GM18861 (cell line): Measurements from ENCODE around the gene KLF17.
"Not testable (repeated sequence)": the region's sequence is repeated elsewhere in the genome, so short reads cannot be mapped to it uniquely, and the experiment has no call there.

ENCODE experiments used
- ATAC-seq: cut with Tn5 transposase; IDR thresholded peaks from one replicate; pipeline ENCODE4 v1.9.1; 2021; ENCODE audit not compliant: unreplicated experiment

Gene KLF17

DNA sequence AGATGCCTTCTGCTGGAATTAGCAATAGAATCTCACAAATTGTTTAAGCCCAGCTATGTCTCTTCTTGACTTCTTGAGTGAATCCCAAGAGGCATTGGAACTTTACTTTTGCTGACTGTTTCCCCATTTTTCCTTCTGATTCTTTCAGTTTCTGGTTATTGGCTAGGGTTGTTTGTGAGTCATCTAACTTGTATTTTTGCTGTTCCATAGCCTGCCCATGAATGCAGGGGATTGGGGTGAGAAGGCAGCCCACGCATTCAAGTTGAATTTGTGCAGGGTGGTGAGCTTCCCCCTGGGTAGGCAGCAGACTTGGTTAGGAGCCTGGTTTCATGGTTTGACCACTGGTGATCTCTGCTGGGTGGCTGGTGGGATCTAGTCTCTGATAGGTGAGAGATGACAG lies 10.4 kb upstream of the KLF17 start:
- no peak for ATAC-seq

GRCh38 chr1:44108971-44109370 lies 9.7 kb upstream of the KLF17 start:
- ATAC-seq, result no peak

DNA sequence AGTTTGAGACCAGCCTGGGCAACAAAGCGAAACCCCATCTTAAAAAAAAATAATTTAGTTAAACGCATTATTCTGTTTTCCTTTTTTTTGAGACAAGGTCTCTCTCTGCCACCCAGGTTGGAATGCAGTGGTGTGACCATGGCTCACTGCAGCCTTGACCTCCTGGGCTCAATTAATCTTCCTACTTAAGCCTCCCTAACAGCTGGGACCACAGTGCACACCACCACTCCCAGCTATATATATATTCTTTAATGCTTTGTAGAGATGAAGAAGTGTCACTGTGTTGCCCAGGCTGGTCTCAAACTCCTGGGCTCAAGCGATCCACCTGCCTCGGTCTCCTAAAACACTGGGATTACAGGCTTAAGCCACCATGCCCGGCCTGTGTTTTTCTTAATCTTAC lies 7.7 kb upstream of the KLF17 start:
- ATAC-seq, result no peak

DNA sequence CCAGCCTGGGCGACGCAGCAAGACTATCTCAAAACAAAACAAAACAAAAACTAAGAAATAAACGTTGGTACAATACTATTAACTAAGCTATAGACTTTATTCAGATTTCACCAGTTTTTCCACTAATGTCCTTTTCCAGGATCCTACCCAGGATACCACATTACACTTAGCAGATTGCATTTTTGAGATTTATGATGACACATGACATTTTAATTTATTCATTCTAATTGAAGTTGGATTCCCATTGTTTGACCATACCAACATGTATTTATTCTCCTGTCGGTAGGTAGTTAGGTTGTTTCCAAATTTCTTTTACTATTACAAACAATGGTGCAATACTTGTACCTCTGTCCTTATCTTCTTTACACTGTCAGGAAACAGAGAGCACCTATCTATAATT lies 6.8 kb upstream of the KLF17 start:
- ATAC-seq, result no peak

- ATAC-seq, result no peak
These were observed 6.1 kb upstream of the KLF17 start for GRCh38 chr1:44112486-44112885.

DNA sequence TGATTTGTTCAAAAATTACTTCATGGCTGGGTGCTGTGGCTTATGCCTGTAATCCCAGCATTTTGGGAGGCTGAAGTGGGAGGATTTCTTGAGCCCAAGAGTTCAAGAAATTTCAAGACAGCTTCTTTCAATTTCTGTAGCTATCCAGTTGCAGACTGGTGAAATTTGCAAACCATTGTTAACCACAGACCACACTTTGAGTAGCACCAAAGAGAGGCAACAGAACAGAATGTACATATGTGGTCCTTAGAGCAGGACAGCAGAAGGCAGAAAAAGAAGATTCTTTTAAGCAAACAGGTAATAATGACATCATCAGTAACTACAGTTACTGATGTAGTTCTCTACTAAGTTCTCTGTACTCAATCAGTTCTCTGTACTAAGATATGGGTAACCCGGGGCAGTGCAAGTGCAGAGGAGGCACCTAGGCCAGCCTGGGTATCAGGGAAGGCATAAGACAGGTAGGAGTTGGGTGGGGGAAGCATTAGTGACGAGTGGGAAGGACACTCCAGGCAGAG lies 5.5 kb upstream of the KLF17 start:
- no peak for ATAC-seq

- no peak for ATAC-seq
These were observed 4.5 kb upstream of the KLF17 start for GRCh38 chr1:44114098-44114497.

- ATAC-seq, result not testable (repeated sequence)
These were observed 1.3 kb upstream of the KLF17 start for GRCh38 chr1:44117272-44117671.

DNA sequence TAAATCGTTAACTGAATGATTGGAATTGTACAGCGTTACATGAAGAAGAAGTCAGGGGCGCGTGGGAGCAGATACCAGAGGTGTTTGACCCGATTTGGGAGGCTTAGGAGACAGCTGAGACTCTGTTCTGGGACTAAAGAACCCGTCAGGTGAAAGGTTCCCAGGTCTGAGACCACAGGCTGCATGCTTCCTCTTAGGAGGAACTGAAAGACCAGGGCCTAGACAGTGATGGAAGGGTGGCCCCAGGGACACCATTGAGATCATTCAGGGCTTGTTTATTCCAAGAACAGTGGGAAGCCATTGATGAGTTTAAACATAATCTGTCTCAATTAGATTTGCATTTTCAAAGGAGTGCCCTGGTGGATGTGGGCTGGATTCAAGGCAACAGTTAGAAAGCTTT lies 904 bp downstream of the KLF17 start:
- no peak for ATAC-seq

DNA sequence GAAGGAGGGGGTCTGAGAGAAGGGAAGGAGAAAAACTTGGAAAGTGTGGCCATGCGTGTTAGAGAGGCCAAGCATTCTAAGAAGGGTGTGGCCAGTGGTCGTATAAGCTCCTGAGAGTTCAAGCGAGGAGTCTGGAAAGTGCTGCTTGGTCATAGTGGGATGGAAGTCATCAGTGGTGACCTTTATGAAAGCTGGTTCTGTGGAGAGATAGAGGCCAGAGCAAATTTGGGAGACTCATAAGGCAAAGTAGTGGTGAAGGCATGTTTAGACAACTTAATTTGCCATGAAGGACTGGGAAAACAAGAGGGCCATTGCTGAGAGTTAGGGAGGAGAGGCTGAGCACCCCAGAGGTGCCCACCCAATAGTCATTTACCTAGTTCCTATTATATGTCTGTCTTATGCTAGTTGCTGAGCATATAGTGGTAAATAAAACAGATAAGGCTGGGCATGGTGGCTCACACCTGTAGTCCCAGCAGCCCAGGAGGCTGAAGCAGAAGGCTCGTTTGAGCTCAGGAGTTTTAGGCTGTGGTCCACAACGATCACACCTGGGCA lies 1.9 kb downstream of the KLF17 start:
- ATAC-seq, result no peak

DNA sequence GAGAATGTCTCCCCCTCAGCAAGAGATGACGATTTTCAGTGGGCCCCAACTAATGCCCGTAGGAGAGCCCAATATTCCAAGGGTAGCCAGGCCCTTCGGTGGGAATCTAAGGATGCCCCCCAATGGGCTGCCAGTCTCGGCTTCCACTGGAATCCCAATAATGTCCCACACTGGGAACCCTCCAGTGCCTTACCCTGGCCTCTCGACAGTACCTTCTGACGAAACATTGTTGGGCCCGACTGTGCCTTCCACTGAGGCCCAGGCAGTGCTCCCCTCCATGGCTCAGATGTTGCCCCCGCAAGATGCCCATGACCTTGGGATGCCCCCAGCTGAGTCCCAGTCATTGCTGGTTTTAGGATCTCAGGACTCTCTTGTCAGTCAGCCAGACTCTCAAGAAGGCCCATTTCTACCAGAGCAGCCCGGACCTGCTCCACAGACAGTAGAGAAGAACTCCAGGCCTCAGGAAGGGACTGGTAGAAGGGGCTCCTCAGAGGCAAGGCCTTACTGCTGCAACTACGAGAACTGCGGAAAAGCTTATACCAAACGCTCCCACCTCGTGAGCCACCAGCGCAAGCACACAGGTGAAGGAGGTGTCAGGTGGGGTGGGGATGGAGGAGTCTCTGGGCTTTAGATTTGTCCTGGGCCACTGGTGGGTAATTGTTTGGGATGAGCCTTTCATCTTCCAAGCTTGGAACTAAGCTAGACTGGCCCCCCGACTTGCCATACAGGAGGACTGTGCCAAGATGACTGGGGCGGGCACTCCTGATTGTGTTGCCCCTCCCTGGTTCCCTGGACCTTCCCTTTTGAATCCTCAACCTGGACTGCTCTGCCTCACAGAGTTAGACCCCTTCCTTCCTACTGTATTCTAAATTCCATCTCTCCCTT lies 11.2 kb downstream of the KLF17 start:
- no peak for ATAC-seq

DNA sequence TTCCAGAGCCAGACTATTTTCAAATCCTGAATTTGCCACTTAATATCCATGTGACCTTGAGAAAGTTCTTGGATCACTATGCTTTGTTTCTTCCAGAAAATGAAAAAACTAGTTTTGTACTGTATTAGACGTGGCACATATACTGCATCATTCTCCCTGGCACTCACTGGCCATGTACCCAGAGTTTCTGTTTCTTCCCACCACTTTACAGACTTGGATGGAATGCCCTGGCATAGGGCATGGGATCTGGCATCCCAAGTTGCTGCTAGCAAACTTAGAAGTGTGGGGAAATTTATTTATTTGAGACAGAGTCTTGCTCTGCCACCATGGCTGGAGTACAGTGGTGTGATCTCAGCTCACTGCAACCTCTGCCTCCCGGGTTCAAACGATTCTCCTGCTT lies 12.8 kb downstream of the KLF17 start:
- no peak for ATAC-seq

DNA sequence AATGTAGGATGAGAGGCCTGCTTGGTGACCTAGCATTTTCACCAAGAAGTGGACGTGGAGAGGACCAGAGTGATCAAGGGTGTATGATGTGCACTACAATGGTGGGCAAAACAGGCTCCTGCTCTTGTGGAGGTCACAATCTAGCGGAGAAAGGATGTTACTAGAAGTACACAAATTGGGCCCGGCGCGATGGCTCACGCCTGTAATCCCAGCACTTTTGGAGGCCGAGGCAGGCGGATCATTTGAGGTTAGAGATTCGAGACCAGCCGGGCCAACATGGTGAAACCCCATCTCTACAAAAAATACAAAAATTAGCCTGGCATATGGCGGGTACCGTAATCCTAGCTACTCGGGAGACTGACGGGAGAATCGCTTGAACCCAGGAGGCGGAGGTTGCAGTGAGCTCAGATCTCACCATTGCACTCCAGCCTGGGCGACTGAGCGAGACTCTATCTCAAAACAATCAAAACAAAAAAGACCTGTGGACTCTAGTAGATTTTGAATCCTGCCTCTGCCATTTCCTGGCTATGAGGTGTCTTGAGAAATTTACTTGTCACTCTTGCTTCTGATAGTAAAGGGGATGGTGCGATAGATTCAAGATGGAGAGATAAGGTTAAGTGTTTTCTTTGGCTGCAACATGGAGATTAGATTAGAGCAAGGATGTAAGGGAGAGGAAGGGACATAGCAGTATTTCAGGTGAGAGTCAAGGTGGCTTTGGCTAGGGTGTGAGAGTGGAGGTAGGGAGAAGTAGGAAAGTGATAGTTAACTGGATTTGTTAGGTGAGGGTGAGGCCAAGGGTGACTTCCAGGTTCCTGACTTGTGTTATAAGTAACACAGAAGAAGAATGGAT lies 15.7 kb downstream of the KLF17 start:
- no peak for ATAC-seq

- no peak for ATAC-seq
These were observed 17.3 kb downstream of the KLF17 start for GRCh38 chr1:44135886-44136285.

DNA sequence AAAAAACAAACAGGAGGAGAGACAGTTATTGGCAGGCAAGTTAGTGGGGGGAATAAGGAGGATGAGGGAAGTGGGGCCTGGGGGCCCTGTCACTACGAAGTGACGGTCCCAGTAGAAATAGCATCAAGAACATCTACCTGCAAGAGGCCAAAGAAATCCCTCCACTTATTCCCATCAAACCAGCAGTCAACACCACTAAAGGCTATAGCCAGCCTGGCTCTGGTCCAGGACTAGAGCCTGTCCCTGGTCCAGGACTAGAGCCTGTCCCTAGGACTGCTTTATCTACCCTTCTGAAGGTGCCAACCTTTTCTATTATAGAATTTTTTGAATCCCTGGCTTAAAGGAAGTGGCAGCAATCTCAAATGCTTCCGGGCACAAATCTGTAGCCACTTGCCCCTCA lies 19.6 kb downstream of the KLF17 start:
- ATAC-seq, result no peak

- ATAC-seq, result not testable (repeated sequence)
These were observed 20.9 kb downstream of the KLF17 start for GRCh38 chr1:44139565-44139964.

GRCh38 chr1:44141531-44141930 lies 22.9 kb downstream of the KLF17 start, which contains the start of gene KLF18:
Gene KLF18 (minus strand): TSS chr1:44141631. CDS start chr1:44141631, 0 bp downstream.
- no peak for ATAC-seq

- no peak for ATAC-seq
These were observed 26.5 kb downstream of the KLF17 start for GRCh38 chr1:44144962-44145756.

- no peak for ATAC-seq
These were observed 28.1 kb downstream of the KLF17 start for GRCh38 chr1:44146536-44147361.

DNA sequence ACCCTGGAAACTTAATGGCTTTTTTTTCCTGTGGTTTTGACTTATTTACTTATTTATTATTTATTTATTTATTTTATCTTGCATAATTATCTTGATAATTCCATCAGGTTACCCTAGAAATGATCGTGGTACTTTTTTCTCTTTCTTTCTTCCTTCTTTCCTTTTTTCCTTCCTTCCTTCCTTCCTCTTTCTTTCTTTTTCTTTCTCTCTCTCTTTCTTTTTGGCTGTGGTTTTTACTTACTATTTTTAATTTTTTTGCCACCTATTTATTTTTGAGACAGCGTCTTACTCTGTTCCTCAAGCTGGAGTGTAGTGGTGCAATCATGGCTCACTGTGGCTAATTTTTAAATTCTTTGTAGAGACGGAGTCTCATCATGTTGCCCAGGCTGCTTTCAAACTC lies 29.0 kb downstream of the KLF17 start:
- ATAC-seq, result no peak
